ENCODE data around the gene HOXA4.

The HOXA4 gene

DNA sequence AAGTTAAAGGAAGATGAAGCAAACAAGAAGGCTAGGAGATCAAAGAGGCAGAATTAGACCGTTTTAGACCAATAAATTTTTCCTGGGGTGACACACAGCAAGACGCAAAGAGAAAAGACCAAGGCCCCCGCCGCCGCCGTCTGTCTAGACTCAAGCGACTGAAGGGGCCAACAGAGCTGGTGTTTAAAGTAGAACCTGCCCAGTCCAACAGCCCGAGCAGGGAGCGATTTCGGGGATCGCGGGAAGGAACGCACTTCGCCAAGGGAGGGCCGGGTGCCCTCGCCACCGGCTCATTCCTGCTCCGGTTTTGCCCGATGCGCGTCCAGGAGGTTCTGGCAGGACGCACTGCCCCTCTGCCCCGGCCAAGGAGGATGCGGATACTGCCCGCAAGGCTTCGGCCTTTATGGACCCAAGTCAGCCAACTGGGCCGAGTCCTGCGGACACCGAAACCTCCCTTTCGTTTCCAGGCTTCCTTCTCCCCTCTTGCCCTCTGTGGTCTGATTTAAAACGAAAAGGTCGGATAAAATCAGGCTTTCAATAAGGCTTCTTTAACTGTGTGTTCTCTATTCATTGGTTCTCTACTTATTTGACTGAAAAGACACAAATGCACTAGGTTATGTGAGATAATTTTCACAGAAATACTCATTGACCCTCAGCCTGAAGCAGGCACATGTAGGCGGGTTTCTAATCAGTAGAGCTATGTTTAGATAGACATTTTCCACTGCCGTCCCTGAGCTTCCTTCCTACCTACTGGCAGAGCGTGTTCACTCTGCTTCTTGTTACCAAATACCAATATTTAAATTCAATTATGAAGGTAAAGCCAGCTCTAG is 28.1 kb upstream of the HOXA4 start:
- no peak for DNase-seq (ENCODE audit: low read depth)

DNA sequence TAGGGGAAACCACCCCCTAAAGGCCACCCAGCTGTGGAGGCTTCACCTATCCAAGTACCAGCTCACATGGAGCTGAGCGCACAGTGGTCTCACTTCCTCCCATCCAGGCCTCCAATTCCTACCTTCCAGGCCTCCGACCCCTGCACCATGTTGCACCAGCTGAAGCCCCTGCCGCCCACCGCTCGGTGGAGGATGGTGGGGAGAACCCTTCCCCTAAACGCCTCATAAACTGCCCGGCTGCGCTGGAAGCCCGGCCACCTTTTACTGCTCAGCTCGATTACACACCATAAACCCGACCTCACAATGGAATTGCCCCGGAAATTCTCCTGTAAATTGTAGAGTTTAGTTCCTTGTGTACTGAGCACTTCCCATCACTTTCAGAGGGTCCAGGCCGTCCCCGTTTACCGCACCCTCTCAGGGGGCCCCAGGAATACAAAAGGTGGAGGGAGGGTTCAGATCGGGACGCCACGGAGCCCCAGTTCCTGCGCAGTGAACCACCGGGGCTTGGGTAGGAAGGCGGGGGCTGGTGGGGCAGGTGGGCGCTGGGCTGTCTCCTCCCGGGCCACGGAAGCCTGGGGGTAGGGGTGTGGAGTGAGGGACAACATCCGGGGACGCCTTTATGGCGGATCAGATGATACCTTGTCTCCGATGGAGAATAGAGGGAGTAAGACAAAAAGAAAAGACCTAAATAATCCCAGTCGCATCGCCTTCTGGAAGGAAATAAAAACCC is 27.3 kb upstream of the HOXA4 start:
- DNase-seq (ENCODE audit: low read depth) = no peak

DNA sequence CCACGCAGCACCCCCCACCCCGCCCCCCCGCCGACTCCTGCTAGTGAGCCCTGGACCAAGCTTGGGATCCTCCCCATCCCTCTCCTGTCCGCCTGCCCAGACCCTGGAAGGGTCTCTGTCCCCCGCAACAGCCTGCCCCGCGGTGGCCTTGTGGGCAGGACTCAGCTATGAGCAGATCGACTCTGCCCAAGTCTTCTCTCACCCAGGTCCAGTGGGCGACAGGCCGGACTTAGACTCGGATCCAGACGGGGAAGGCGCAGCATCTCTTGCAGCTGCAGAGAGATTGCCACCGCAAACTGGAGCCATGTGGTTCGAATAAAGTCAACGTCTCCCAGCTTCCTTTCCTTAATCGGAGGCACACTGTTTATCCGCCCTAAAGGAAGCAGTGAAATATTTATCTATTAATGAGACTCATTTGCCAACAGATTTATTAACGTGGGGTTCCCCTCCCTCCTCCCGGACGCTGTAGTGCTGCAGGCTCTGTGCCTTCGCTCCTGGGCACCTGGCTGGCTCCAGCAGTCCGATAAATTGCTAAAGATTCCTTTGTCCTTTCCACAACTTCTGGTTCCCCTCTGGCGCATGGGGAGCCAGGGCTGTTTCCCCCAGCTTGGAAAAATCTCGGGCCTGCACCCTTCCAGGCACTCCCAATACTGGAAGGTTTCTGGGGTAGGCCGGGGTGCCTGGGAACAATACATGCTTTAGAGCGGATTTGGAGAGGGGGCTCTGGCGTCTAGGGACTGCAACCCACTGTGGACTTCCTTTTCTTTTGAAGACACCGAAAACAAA is 26.6 kb upstream of the HOXA4 start:
- no peak for DNase-seq (ENCODE audit: low read depth)

DNA sequence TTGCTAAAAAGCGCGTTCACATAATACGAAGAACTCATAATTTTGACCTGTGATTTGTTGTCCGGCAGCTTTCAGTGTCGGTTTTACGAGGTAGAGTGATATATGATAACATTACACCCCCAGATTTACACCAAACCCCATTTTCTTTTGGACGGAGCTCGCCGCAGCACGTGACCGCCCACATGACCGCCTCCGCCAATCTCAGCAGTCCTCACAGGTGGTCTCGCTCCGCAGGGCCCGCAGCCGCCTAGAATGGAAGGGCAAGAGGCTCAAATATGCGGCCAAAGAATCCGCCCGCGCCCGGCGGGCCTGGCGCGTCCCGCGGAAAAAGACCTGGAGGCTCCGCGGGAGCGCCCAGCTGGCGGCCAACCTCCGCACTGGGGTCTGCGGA is 25.9 kb upstream of the HOXA4 start, which contains the start of gene HOXA7:
Gene HOXA7 (minus strand): TSS at position 168 of the 391 bp plus-strand sequence. CDS start 130 bp downstream, at position 38.
- no peak for DNase-seq (ENCODE audit: low read depth)

DNA sequence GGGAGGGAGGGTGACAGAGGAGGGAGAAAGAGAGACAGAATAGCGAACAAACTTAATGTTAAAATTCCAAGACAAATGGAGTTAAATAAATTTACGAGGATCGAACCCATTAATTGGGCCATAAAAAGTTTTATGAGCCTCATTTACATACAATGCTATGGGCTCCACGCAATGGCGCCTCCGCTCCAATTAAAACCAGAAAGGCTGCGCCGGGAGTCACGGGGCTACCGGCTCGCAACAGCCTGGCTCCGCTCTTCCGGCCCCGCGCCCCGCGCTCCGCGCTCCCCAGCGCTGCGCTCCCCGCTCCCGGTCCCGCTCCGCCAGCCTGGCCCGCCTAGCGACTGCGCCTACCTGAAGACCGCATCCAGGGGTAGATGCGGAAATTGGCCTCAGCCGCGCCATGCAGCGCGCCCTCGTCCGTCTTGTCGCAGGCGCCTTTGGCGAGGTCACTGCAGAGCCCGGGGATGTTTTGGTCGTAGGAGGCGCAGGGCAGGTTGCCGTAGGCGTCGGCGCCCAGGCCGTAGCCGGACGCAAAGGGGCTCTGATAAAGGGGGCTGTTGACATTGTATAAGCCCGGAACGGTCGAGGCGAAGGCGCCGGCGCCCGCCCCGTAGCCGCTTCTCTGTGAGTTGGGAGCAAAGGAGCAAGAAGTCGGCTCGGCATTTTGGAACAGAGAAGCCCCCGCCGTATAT is 25.4 kb upstream of the HOXA4 start:
- DNase-seq (ENCODE audit: low read depth) = no peak

DNA sequence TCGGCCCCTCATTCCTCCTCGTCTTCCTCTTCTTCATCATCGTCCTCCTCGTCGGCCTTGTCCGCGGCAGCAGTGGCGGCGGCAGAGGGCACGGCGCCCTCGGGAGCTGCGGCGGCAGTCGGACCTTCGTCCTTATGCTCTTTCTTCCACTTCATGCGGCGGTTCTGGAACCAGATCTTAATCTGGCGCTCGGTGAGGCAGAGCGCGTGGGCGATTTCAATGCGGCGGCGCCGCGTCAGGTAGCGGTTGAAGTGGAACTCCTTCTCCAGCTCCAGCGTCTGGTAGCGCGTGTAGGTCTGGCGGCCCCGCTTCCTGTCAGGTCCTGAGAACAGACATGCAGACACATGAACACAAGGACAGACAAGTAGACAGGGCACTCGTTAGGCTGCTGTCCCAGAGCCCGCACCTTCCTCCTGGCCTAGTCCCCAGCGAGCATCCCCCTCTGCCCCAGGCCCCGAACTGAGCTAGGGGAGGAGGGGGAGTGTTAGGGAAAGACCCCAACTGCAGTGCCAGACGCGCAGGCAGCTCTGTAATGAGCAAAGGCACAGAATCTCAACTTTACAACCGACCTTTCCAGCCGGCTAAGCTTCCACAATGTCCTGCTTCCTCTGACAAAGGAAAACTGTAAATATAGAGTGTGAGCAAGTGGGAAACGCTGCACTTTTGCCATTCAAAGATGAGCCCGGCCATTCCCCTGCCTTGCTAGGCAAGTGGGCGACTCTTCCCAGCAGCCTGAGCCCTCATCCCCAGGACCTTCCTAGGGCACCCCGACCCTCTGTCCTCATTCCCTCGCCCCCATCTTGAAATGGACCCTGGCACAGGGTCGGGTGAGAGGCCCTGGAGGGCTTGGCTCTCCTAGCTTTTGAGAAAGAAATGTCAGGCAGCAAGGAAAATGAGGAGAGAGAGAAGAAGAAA is 24.6 kb upstream of the HOXA4 start:
- DNase-seq (ENCODE audit: low read depth) = no peak

DNA sequence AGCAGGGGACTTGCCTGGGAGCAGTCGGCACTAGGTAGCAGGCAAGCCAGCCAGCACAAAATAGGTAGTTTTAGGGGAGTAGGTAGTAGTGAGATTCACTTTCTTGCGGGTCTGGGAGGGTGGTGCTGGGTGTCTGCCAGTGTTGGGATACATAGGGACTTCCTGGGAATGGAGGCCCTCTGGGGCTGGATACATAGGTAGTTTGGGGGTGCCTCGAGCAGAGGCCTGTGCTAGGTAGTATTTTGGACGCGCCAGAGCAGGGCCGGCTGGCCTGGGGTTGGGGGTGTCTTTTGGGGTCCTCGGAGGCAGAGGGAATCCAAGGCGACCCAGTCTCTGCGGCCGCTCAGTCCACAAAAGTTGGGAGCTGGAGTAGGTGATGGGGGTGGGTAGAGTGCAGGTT is 23.8 kb upstream of the HOXA4 start:
- DNase-seq (ENCODE audit: low read depth) = no peak

DNA sequence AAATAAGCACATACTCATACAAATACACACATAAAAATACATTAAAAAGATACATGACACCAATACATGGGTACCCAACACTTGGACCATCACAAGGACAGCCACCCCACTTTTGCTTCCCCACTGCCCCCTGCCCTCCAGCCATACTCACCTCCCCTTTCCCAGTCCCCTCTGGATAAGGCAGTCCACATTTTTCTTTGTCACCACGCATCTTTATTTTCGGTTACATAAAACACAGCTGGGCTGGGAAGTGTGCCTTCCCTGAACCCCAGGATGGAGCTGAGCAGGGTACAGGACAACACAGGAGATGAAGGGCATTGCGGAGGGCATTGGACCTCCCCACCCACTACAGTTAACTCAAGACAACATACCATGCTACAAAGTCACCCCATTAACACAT is 23.0 kb upstream of the HOXA4 start:
- no peak for DNase-seq (ENCODE audit: low read depth)

DNA sequence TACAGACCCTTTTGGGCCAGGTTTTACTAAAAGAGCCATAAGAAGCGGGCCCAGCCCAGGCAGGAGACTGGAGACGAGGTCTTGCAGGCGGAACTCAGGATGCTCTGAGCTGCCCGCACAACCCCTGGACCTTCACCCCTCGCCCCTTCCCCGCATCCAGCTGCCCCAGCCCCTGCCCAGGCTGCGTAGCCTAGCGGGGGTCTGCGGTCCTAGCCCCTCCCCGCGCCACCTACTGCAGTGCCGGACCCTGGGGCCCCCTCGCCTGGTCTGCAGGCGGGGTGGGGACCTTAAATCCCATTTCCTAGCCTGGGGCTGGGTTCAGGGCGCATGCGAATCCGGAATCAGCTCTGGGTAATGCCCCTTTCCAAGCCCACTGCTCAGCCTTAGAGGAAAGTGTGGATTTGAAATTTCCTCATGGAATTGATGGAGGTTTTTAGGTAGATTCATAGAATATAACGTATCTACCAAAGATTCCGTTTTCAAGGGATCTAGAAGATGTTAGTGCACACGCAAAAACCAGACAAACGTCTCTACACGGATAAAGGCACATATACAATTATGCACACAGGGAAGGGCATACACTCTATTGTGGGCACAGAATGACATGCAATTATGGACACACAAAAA is 22.4 kb upstream of the HOXA4 start:
- no peak for DNase-seq (ENCODE audit: low read depth)

DNA sequence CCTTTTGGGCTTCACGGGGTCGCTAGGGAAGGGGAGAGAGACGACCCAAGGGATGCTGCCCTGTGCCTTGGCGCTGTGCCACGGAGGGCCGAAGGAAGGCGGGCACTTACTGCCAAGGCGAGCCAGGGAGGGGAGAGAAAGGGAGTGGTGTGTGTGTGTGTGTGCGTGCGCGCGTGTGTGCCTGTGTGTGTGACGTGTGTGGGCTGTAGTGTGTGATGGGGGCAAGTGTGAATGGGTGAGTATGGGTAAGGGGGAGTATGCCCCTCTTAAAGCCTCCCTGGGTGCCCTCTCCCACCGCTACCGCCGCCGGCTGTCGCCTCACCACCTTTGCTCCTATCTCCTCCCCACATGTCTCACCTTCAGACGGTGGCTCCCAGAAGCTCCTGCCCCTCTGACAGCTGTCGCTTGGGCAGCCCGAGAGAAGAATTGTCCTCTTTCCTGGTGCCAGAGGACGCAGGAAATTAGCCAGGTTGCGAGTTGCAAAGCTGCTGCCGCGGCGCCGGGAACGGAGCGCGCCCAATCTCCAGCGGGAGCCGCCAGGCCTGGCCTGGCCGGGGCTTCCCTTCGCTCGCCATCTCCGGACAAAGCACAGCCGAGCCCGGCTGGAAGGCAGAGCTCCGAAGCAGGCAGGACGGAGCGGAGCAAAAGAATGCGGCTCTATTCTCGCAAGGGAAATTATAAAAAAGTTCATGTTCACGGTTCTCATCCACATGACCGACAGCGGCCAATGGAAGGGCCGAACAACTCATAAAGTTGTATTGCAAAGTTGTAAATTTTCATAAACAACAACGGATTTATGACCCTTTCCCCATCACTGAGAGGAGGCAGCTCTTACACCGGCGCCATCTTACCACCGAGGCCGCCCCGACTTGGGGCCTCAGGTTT is 21.6 kb upstream of the HOXA4 start, which contains the start of gene HOXA3:
Gene HOXA3 (minus strand): TSS at position 653 of the 885 bp plus-strand sequence. CDS start 41,943 bp downstream, outside the sequence.
- no peak for DNase-seq (ENCODE audit: low read depth)

DNA sequence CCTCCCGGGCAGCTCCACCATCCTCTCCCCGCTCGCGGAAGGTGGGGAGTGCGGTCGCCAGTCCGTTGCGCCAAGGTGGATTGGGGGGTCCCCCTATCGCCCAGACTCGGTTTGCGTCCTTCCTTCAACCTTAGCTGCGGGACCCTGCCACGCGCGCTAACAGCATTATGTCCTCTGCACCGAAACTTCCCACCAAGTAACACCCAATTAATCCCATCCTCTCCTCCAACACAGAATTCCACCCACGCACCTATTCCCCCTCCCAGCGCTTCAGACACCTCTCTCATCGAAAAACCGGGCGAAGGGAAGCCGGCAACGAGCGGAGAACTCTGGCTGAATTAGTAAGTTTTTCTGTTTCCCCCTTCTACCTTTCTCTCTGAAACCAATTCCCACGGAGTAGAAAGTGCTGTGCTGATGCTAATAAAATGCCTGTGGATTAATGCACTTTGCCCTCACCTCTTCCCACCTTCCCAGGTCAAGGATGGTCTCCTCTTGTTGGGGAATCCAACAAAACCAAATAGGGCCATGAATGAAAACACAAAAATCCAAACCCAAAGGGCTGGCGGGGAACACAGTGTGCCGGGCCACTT is 20.9 kb upstream of the HOXA4 start:
- DNase-seq (ENCODE audit: low read depth) = no peak

DNA sequence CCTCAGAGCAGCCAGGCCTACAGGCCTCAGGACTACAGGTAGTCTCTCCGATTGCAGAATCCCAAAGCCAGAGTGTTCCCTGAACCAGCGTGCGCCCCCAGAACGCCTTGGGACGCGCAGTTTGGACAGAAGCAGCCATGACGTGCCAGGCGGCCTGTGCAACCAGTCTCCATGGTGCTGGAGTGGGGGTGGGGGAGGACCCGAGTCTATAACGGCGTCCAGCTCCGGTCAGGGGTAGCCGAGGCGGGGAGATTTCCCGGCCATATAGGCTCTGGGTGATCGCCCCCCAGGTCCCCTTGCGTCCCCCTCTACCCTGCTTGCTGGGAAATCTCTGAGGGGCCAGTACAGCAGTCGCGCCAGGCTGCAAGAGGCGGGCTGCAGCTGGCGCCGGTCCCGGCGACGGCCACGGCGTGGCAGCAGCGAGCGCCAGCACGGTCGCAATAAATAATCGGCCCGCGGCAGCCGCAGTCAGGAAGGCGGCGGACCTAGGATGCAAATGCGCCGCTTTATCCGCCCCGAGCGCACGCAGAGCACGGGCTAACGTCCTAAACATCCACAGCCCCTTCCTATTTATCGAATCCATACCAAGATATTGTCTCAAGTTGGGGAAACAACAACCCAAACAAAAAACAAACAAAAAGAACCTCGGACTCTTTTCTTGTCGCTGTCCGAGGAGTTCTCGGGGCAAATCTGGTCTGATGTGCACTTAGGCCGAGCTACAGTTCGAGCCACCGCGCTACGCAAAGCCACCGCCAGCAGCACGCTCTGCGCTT is 20.2 kb upstream of the HOXA4 start:
- DNase-seq (ENCODE audit: low read depth) = no peak

DNA sequence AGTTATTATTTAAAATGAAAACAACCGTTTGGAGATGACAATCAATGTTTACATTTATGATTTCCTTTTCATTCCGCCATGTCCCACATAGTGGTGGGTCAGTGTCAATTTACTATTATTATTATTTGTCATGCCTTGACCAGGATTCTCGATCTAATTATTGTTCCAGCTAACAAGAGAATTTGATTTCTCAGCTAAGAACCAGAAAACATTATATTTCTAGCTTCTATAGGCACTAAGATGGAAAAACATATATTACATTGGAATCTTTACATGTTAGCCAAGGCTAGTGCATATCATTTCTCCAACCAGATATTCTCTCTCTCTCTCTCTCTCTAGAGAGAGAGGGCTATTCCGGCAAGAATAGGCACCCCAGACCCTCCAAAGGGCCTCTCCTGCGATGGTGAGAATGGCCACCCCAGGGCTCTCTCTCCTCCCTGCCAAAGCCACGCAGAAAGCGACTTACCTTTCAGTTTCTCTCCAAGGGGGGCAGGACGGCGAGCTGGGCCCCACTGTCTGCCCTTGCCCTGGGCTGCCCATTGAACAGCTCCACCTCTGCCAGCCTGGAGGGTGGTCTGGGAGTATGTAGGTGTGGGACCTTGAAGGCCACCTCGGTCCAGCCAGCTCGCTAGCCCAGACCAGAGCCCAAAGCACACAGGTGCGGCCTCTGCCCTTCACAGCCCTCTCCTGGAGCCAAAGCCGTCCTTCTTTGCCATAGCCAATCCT is 19.4 kb upstream of the HOXA4 start:
- DNase-seq (ENCODE audit: low read depth) = no peak

DNA sequence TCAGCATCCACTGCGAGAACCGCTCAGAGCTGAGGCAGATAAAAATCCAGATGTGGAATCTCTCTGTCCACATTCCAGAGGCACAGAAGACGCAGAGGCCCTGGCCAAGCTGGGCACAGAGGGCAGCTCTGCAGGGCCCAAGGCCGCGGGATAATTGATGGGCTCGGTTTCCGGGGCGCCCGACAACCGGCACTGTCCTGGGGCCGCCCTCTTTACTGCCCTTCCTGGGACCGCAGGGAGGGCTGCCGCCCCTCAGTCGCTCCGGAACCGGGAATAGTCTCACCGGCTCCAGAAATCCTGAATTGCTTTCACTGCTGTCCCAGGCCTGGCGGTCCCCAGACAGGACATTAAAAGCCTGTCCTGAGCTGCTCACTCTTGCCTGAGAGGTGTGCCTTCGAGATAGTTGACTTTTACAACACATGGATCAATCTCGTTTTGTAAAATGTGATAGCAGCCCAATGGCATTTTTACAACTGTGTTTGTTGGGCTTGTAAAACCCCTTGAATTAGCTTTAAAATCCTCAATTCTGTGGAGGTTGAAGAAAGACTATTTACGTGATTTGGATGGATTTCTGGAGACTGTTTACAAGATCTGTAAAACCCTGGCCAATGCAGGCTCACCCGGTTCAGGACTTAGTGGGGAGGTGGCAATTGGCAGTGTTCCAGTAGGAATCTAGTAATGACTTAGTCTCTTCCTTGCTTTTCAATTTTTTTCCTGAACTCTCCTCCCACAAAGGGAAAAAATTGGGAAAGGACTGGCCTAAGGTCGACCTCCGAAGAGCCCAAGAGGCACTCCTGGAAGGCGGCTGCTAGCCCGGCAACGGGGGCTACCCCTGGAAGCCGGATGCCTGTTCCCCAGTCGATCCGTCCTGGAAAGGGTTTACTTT is 18.4 kb upstream of the HOXA4 start:
- no peak for DNase-seq (ENCODE audit: low read depth)

DNA sequence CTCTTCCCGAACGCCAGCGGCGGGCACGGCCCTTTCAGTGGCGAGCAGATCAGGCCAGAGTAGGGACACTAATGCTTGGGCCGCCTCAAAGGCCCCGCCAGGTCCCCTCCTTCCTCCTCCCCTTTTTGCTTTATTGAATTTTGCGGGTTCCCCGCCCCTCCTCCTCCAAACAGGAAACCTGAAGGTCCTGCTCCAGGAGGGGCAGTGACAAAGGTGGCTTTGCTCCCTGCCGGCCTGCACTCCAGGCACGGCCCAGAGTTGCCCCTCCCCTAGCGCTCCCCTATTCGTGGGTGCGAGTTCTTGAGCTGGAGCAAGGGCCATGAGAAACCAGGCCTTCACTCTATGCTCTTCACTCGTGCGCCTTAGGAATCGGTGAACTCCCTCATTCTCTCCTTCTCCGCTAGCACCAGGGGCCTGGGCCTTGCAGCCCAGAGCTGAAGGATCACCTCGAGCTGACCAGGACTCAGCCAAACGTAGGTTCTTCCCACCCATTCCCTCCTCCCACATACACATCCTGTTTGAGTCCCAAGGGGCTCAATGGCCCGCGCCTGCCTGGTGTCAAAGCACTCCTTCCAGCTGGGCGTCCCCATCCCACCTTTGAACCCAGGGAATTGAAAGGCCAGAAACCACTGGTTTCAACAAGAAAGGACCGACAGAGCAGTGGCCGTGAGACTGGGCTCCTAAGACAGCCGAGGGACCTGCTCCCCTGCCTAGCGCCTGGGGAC is 17.6 kb upstream of the HOXA4 start:
- DNase-seq (ENCODE audit: low read depth) = no peak
